ENCODE results near the gene LIPG.

- TF ChIP-seq CTCF (IDR thresholded peaks at IDR 0.05 in 8 of 11, conservative IDR thresholded peaks at IDR 0.05 in 3 of 11) (no peak), POLR2AphosphoS5 (IDR thresholded peaks at IDR 0.05) (no peak)
Measured at GRCh38 chr18:49617329-49617695, 55.5 kb downstream of the LIPG start.
